Amniotic stem cell (primary cell): ENCODE measurements around the gene PSMA1.
A peak's percentile ranks its signal among the peaks of the same experiment; 100 is the strongest.

Source experiments
- DNase-seq: peaks from one replicate; lab custom pipeline; 2025; lab: John Stamatoyannopoulos, UW

PSMA1 gene

GRCh38 chr11:14529951-14530350 is 9.8 kb upstream of the PSMA1 start:
- no peak for DNase-seq

- DNase-seq: no peak
Observed at GRCh38 chr11:14529321-14529720, 9.1 kb upstream of the PSMA1 start.

- no peak for DNase-seq
Observed at GRCh38 chr11:14522801-14523200, 2.6 kb upstream of the PSMA1 start.

GRCh38 chr11:14522245-14522644 is 2.1 kb upstream of the PSMA1 start:
- no peak for DNase-seq

- DNase-seq: no peak
Observed at GRCh38 chr11:14520747-14521151, 563 bp upstream of the PSMA1 start.

- DNase-seq: no peak
Observed at GRCh38 chr11:14519597-14519916, 629 bp downstream of the PSMA1 start.

GRCh38 chr11:14518820-14519219 is 1.4 kb downstream of the PSMA1 start:
- DNase-seq: no peak

GRCh38 chr11:14513800-14514199 is 6.4 kb downstream of the PSMA1 start:
- DNase-seq: no peak

GRCh38 chr11:14506532-14506931 is 13.7 kb downstream of the PSMA1 start:
- no peak for DNase-seq

GRCh38 chr11:14503023-14503422 is 17.2 kb downstream of the PSMA1 start:
- DNase-seq: no peak

GRCh38 chr11:14502039-14502438 is 18.1 kb downstream of the PSMA1 start:
- DNase-seq: no peak

GRCh38 chr11:14500181-14500651 is 20.0 kb downstream of the PSMA1 start:
- DNase-seq: peak; percentile 4

- DNase-seq: peak; percentile 89
Observed at GRCh38 chr11:14499560-14500180, 20.5 kb downstream of the PSMA1 start, which contains the start of gene COPB1. TSS of gene COPB1 (minus strand) at chr11:14499811. CDS start at chr11:14498928, 883 bp downstream.

- DNase-seq: no peak
Observed at GRCh38 chr11:14499178-14499559, 21.0 kb downstream of the PSMA1 start.

- DNase-seq: no peak
Observed at GRCh38 chr11:14480716-14481115, 39.5 kb downstream of the PSMA1 start.

GRCh38 chr11:14471127-14471526 is 49.1 kb downstream of the PSMA1 start:
- no peak for DNase-seq

- DNase-seq: no peak
Observed at GRCh38 chr11:14463623-14464022, 56.6 kb downstream of the PSMA1 start.

- DNase-seq: no peak
Observed at GRCh38 chr11:14460147-14460546, 60.0 kb downstream of the PSMA1 start.

- DNase-seq: no peak
Observed at GRCh38 chr11:14458377-14458776, 61.8 kb downstream of the PSMA1 start.

- DNase-seq: no peak
Observed at GRCh38 chr11:14455648-14456430, 64.3 kb downstream of the PSMA1 start.
